Progenitor cell of endocrine pancreas (in vitro differentiated cells): ENCODE measurements around the gene ACY1. TPM values are rescaled to one million over a fixed set of nuclear protein-coding genes. Genes with fewer than 3 reads are reported as not detected.
A peak's percentile ranks its signal among the peaks of the same experiment; 100 is the strongest.

ENCODE experiments used
- DNase-seq: peaks from one replicate; pipeline ENCODE4 v3.0.0; 2021; ENCODE audit warnings: low spot score; ENCODE audit not compliant: unreplicated experiment
- H3K27ac Mint-ChIP-seq: 2 replicates; pipeline ENCODE4 v1.8.0; 2021; ENCODE audit warnings: mild to moderate bottlenecking, moderate library complexity, mixed read lengths
- H3K27me3 Mint-ChIP-seq: 2 replicates; pipeline ENCODE4 v1.8.0; 2021; ENCODE audit warnings: mixed read lengths
- H3K36me3 Mint-ChIP-seq: 2 replicates; pipeline ENCODE4 v1.8.0; 2022; ENCODE audit warnings: mixed read lengths; ENCODE audit not compliant: insufficient read depth
- H3K4me1 Mint-ChIP-seq: 2 replicates; pipeline ENCODE4 v1.8.0; 2021; ENCODE audit warnings: low read depth, mixed read lengths
- H3K4me3 Mint-ChIP-seq: 2 replicates; pipeline ENCODE4 v1.8.0; 2021; ENCODE audit warnings: low read depth, mild to moderate bottlenecking, moderate library complexity, mixed read lengths
- H3K9me3 Mint-ChIP-seq: 2 replicates; pipeline ENCODE4 v1.8.0; 2021; ENCODE audit warnings: low read depth, mixed read lengths
- CTCF ChIP-seq: fragments of 200-600 bp; sonication (generic); IDR thresholded peaks from one replicate; pipeline ENCODE4 v1.5.0; 2021; ENCODE audit warnings: antibody characterized with exemption, mild to moderate bottlenecking; ENCODE audit not compliant: unreplicated experiment
- total RNA-seq: library from RNA; stranded (reverse); gene quantifications from 2 replicates; pipeline ENCODE4 v1.2.1, GENCODE V29; 2021

ACY1 gene
- total RNA-seq, 1 donor from 2014 or later, result 38.0 TPM

- DNase-seq, result no peak
- Mint-ChIP-seq H3K4me1 (peaks cover 19% of the 10 kb centered on the region), H3K4me3 (no peak overlapping the region), H3K36me3 (peaks cover 8% of the 10 kb centered on the region), H3K27me3 (no peaks in the 10 kb centered on the region), H3K27ac (no peak overlapping the region), H3K9me3 (no peaks in the 10 kb centered on the region)
- no peak for TF ChIP-seq CTCF
Observed at GRCh38 chr3:51962854-51963530, 20.3 kb upstream of the ACY1 start.

- Mint-ChIP-seq H3K27ac (no peak overlapping the region), H3K9me3 (no peaks in the 10 kb centered on the region), H3K4me3 (no peak overlapping the region), H3K4me1 (peaks cover 26% of the 10 kb centered on the region), H3K36me3 (peaks cover 5% of the 10 kb centered on the region), H3K27me3 (no peaks in the 10 kb centered on the region)
- TF ChIP-seq CTCF, result no peak
- DNase-seq, result no peak
Observed at GRCh38 chr3:51963951-51964451, 19.3 kb upstream of the ACY1 start.

GRCh38 chr3:51964521-51964920 lies 18.8 kb upstream of the ACY1 start:
- TF ChIP-seq CTCF, result no peak
- Mint-ChIP-seq H3K36me3 (peaks cover 5% of the 10 kb centered on the region), H3K27me3 (no peaks in the 10 kb centered on the region), H3K9me3 (no peaks in the 10 kb centered on the region), H3K4me1 (peaks cover 31% of the 10 kb centered on the region), H3K27ac (no peak overlapping the region), H3K4me3 (no peak overlapping the region)
- DNase-seq, result no peak

GRCh38 chr3:51966016-51966415 lies 17.3 kb upstream of the ACY1 start:
- no peak for DNase-seq
- peak overlapping the region; percentile 79 for H3K27ac Mint-ChIP-seq
- H3K27me3 Mint-ChIP-seq, result no peaks in the 10 kb centered on the region
- peaks cover 5% of the 10 kb centered on the region for H3K36me3 Mint-ChIP-seq
- H3K4me3 Mint-ChIP-seq, result peak overlapping the region; percentile 85
- no peak for TF ChIP-seq CTCF
- H3K9me3 Mint-ChIP-seq, result no peaks in the 10 kb centered on the region
- H3K4me1 Mint-ChIP-seq, result peaks cover 31% of the 10 kb centered on the region

GRCh38 chr3:51966486-51966885 lies 16.8 kb upstream of the ACY1 start:
- Mint-ChIP-seq H3K4me1 (peaks cover 31% of the 10 kb centered on the region), H3K27ac (peak overlapping the region; percentile 95), H3K9me3 (no peaks in the 10 kb centered on the region)

More at GRCh38 chr3:51966486-51966885, 16.8 kb upstream of the ACY1 start:
- TF ChIP-seq CTCF, result no peak
- no peak for DNase-seq
- Mint-ChIP-seq H3K36me3 (peaks cover 5% of the 10 kb centered on the region), H3K4me3 (peak overlapping the region; percentile 85), H3K27me3 (no peaks in the 10 kb centered on the region)
